Hematopoietic multipotent progenitor cell (in vitro differentiated cells): Measurements from ENCODE around the gene HEBP1. TPM values are rescaled to one million over a fixed set of nuclear protein-coding genes. Genes with fewer than 3 reads are reported as not detected.
A peak's percentile ranks its signal among the peaks of the same experiment; 100 is the strongest.
"Not testable (repeated sequence)": the region's sequence is repeated elsewhere in the genome, so short reads cannot be mapped to it uniquely, and the experiment has no call there.

ENCODE experiments used
- DNase-seq, 3 donors: peaks; one replicate each; pipeline ENCODE4 v3.0.0-alpha.2; 2011 to 2015; ENCODE audit warnings: low read depth in 2 of 3, low spot score in 2 of 3
- total RNA-seq: library from RNA; depleted of rRNA; stranded (reverse); fragments of >200 nt; gene quantifications from one replicate; pipeline ENCODE4 v1.2.3, GENCODE V29; 2012

The HEBP1 gene
- 18.9 TPM for total RNA-seq

- DNase-seq: peak; percentile 92 to 94 (median 92)
Observed at GRCh38 chr12:12999959-13000615, at the start of gene HEBP1. Gene HEBP1, minus strand, starts transcription at chr12:13000265. Its CDS starts 151 bp downstream, at chr12:13000114.

GRCh38 chr12:13049816-13050215 lies 49.8 kb upstream of the HEBP1 start:
- DNase-seq: no peak

- DNase-seq: no peak
Observed at GRCh38 chr12:13046964-13047363, 46.9 kb upstream of the HEBP1 start.

GRCh38 chr12:13045816-13046215 lies 45.8 kb upstream of the HEBP1 start:
- DNase-seq: no peak

GRCh38 chr12:13044906-13045299 lies 44.8 kb upstream of the HEBP1 start:
- no peak for DNase-seq

GRCh38 chr12:13044002-13044905 lies 44.2 kb upstream of the HEBP1 start, which contains the start of gene FAM234B:
Gene FAM234B, plus strand, starts transcription at chr12:13044381. Its CDS starts 23 bp downstream, at chr12:13044404.
- peak; percentile 44 to 68 (median 63) for DNase-seq

- no peak for DNase-seq
Observed at GRCh38 chr12:13042666-13043230, 42.7 kb upstream of the HEBP1 start.

GRCh38 chr12:13041224-13041623 lies 41.2 kb upstream of the HEBP1 start:
- DNase-seq: no peak

- no peak for DNase-seq
Observed at GRCh38 chr12:13039328-13039956, 39.4 kb upstream of the HEBP1 start.

GRCh38 chr12:13038491-13039161 lies 38.6 kb upstream of the HEBP1 start:
- no peak for DNase-seq

- DNase-seq: no peak
Observed at GRCh38 chr12:13036881-13037280, 36.8 kb upstream of the HEBP1 start.

- DNase-seq: not testable (repeated sequence)
Observed at GRCh38 chr12:13035335-13035734, 35.3 kb upstream of the HEBP1 start.

- no peak for DNase-seq
Observed at GRCh38 chr12:13033476-13033875, 33.4 kb upstream of the HEBP1 start.

- DNase-seq: no peak
Observed at GRCh38 chr12:13032164-13032563, 32.1 kb upstream of the HEBP1 start.

- DNase-seq: no peak
Observed at GRCh38 chr12:13030541-13031291, 30.7 kb upstream of the HEBP1 start.

GRCh38 chr12:13028825-13029570 lies 28.9 kb upstream of the HEBP1 start:
- no peak for DNase-seq

GRCh38 chr12:13027508-13027907 lies 27.4 kb upstream of the HEBP1 start:
- DNase-seq: no peak

GRCh38 chr12:13027032-13027431 lies 27.0 kb upstream of the HEBP1 start:
- DNase-seq: peak in 2 of 3 donors; percentile 22 to 52

- no peak for DNase-seq
Observed at GRCh38 chr12:13026286-13026685, 26.2 kb upstream of the HEBP1 start.
